ENCODE data around the gene ITGA11.

Gene ITGA11

DNA sequence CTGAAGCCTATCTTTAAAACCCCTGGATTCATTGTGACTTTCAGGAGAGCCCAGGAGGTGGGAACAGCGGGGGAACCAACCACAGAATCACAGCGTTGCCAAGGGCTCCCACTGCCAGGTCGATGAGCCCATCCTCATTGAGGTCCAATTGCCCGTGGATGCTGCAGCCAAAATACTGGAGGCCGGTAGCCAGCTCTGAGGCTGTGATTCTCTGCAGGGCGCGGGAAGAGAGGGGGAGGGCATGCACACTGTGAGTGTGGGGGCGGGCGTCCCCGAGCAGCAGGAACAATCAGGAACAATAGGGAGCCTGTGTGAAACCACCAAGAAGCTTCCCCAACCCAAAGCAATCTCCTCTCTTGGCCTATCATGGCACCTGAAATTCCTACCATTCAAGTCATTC is 101.1 kb downstream of the ITGA11 start:
- no peak for DNase-seq (ENCODE audit: low spot score)

DNA sequence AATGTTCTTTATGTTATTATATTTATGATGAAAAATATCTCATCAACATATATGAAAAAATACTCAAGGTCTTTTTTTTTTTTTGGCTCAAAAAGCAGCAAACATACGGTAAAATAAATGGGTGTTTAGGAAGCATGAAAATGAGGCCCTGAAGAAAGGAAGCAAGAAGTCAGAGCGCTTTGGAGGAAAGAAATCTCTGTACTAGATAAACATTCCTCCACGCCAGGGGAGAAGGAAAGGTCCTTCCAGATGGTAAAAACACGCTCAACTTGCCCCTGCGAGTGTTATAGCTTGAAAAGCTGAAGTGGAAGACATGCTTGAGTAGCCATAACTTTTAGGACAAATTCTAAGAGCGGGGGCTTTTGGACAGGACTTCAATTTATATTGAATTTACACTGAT is 101.5 kb downstream of the ITGA11 start:
- DNase-seq (ENCODE audit: low spot score), result no peak

DNA sequence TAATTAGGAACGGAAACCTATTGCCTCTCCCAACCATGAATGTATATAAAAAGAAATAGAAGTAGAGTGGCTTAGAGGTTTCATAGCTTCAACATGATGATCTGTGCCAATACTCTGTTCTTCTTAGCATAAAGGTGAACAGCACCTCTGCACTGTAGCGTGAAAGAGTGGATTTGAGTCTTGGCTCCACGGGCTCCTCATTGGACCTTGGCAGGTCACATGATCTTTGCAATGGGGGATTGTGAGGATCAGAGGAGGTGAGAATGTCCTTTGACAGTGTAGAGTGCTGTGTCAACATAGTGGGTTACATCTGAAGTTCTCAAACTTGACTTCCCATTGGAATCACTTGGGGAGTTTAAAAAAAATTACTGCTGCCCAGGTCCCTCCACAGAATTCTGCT is 103.0 kb downstream of the ITGA11 start:
- DNase-seq (ENCODE audit: low spot score), result no peak

DNA sequence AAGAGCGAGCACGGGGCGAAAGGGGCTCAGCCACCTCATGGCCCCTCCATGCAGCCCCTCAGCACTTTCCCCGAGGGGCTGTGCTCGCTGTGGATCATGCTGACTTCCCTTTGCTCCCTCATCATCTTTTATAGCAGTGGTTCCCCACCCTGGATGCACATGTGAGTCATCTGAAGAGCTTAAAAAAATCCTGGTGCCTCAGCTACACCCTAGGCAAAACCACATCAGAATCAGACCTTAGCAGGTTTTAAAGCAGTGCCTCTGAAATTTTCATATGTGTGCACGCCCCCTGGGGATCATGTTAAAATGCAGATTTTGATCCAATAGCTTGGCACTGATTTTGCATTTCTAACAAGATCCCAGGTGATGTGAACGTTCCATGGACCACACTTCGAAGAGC is 103.5 kb downstream of the ITGA11 start:
- no peak for DNase-seq (ENCODE audit: low spot score)

DNA sequence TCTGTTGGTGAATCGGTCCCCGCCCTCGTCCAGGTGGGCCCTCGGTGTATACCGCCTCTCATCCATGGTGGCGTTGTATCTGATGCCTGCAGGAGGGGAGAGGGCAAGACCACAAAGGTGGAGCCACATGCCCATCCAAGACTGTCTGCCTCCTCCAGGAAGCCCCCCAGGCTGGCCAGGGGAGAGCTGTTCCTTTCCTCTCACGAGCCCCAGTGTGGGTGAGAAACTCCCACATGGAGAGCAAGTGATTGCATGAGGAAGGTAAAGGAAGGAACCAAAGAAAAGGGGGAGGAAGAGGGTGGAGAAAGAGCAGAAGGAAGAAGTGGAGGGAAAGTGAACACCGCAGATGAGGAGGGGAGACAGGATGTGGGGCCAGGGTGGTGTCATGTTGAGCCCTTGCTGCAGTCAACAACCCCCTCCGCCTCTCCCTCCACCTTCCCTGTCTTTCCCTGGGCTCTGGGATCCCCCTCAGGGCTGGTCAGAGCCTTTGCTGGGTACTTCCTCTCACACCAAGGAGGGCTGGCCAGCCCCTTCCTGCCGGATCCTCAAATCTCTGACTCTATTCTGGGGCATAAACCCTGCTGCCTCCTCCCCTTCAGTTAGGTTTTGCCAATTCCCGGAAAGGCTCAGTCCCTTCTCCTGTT is 105.1 kb downstream of the ITGA11 start:
- DNase-seq (ENCODE audit: low spot score), result no peak

DNA sequence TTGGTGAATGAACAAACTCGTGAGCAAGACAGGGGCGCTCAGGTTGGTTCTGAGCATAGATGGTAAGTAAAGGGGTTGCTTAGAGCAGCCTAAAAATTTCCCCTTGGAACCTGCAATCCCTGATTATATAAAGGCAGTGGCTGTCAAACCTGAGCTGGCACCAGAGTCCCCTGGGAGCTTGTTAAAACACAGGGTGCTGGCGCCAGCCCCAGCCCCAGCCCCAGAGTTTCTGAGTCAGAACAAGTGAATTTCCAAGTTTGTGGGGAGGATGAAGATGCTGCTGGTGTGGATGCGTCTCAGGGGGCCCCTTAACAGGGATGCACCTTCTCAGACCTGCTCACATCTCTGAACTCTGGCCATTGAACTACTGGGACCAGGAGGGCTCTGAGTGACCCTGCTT is 106.2 kb downstream of the ITGA11 start:
- no peak for DNase-seq (ENCODE audit: low spot score)

DNA sequence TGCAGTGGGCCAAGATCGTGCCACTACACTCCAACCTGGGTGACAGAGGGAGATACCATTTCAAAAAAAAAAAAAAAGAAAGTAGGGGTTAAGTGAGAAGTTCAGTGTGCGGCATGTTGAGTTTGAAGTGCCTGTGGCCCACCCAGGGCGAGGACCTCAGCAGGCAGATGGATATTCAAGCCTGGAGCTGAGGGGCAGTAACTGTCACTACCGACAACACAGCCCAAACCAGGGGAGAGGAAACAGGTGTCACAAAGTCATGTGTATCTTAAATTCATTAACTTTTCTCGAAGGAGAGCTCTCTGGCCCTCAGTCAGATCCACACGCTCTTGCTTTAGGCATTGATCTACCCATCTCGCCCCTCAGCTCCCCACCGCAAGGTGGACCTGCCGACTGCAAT is 109.2 kb downstream of the ITGA11 start:
- DNase-seq (ENCODE audit: low spot score), result no peak

DNA sequence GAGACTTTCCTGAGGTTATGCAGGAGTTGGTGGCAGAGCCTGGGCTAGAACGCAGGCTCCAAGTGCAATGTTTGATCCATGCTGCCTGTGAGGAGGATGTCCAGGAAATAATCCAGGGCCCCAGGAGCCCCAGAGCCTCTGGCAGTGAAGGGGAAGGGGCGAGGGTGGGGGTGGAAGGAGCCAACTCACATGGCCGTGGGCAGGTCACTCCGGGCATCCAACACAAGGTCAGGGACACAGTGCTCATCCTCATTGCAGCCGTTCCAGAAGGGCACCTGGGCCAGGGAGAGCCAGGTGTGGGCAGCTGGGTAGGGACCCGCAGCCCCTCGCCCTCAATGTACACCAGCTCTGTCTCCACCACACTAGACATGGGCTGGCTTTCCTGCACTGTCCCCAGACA is 110.7 kb downstream of the ITGA11 start:
- DNase-seq (ENCODE audit: low spot score), result no peak

DNA sequence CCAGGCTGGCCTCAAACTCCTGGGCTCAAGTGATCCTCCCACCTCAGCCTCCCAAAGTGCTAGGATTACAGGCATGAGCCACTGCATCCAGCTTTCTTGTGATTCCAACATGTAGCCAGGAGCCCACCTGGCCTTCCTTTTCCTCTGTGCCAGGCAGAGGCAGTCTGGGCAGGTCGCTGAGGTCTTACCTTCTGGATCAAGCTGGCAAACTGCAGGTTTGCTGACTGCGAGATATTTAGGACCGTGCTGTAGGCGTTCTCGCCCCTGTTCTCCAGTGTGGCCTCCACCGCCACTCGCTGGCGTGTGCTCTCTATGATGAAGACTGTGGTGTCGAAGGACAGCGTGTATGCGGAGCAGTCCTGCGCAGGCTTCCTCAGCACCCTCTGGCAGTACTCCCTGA is 112.0 kb downstream of the ITGA11 start:
- DNase-seq (ENCODE audit: low spot score), result no peak

DNA sequence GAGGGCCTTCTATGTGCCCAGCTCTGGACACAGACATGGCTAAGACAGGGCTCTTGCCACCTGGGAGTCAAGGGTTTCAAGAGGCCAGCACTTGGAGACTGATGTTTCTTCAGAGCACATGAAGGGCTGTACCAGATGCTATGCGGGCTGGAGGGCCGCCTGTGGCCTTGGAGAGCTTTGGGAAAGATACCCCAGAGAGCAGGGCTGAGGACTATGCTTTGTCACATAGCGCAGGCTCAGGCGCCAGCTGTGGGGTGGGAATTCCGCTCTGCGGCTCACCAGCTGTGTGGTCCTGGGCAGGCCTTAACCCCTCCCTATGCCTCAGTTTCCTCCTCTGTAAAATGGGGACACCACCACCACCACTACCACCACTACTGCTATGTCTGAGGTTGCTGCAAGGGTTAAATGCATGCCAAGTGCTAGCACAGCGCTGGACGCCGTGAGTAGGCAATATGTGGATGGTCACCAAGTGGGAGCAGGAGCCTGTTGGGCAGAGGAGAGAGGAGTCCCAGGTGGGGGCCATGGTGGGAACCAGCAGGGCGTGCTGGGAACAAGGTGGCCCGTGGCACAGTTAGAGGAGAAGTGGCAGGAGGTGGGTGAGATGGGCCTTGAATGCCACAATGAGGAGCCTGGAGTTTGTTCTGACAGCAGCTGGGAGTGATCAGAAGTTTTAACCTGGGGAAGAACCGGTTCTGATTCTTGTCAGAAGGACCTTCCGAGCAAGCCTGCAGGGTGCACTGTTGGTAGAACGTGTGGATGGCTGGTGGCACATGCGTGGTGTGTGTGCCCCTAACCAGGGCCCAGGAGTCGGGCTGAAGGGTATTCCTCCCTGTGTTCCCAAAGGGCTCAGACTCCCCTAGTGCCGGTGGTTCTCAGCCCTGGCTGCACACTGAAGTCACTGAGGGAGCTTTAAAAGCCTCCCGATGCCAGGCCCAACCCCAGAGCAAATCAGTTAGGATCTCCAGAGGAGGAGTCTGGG is 112.7 kb downstream of the ITGA11 start:
- no peak for DNase-seq (ENCODE audit: low spot score)

DNA sequence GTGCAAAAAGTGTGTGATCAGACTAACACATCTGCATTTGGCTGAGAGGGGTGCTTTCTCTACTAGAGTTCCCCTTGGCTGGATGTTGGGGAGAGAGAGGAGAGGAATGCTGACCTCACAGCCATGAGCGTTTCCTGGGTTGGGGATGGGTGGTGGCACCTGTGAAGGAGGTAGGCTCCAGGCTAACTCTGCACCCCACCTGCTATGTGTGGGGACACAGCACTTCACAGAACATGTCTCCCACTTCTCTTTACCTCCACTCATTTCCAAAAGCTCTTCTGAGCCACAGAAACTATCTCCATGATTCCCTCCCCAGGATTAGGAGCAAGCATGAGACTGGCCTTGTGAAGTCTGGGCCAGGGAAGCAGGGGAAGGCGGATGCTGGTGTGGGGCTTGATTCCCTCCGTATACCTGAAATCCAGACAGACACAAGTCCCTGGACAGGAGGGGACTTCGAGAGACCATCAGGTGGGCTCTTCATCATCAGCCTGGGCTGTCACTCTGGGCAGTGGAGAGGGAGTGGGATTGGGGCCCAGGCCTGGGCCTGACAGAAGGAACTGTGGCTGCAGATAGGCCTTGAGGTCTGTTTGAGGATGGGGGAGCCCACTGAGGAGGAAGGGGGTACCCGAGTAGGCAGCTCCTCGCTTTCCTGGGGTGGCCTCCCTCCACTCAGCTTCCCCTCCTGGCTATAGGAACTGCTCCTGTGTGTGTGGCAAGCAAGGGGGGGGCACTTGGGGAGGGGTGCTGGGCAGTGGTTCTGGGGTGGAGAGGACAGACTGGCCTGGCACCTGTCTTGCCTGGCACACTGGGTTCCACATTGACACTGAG is 113.7 kb downstream of the ITGA11 start:
- DNase-seq (ENCODE audit: low spot score), result no peak

DNA sequence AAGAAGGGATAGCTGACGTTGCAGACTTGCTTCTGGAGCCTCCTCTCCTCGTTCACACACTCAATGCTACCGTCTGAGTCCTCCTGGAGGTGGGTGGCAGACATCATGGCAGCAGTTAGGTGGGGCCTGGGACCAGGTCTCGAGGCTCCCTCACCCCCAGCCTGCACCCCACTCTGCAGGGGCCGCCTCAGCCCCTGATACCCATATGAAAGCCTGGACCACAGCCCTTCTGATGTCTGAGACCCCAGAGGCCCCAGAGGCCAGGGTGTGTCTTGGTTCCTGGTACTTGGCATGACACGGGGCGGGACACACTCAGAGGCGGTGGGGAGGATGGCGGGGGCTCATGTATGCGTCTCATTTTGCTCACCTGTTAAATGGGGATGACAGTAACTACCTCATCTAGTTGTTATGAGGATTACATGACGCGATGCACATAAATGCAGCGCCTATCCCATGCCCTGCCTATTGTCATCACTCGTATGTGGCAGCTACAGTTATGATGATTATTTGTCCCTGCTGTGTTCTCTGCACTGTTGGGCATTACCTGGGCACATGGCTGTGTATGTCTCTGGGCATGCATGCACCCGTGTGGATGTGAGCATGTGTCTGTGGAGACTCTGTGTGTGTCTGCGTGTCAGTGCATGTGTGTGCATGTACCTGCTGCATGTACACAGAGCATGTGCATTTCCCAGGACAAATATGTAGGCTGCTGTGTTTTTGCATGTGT is 114.5 kb downstream of the ITGA11 start:
- DNase-seq (ENCODE audit: low spot score), result no peak

DNA sequence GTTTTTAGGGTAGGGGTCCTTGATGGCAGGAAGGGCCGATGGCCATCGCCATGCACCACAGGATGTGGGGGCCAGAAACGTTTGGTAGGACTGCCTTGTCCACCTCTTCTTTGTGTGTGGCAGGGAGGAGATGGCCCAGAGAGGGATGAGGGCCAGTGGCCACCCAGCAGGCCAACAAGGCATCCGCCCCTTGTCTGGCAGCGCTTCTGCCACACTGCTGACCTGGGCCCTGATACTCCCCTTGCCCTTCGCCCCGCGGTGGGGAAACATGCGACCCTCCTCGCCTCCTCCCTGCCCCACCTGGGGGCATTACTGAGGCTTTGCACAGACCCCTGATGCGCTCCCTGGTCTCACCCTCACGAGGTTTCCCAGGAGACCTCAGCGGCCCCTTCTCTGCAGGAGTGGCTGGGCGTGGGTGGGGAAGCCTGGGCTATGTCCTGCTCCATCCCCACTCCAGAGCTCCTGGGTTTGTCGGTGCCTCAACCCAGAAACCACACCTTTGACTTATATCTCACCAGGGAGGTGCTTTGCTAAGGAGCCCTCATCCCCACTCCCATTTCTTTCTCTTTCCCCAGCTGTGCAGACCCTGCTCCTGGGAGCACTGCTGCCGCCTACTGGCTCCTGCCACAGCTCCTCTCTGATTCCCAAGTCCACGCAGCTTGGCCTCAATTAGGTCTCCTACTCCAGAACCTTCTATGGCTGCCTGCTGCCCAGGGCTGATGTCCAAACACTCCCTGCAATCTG is 115.7 kb downstream of the ITGA11 start:
- DNase-seq (ENCODE audit: low spot score), result peak; percentile 51

DNA sequence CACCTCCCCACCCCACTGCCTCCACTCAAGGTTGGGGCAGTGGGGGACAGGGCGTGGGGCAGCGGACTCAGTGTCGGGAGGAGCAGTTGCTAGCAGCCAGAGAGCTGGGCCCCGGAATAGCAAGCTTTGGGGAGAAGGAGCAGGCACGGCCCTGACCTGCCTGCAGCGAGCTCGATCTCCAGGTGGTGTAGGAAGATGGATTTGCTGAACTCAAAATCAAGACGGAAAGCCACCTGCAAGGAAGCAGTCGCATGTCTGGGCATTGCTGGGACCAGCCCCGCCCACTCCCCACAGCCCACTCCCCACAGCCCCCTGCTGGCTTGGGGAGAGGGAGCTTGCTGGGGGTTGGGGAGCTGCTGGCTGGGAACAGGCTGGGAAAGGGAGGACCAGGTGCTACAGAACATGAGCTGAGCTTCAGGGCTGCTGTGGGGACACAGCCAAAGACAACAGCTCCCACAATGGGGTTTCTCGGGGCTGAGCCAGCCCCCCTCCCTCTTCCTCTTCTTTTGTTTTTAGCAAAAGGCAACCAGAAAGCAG is 116.4 kb downstream of the ITGA11 start:
- DNase-seq (ENCODE audit: low spot score), result no peak

DNA sequence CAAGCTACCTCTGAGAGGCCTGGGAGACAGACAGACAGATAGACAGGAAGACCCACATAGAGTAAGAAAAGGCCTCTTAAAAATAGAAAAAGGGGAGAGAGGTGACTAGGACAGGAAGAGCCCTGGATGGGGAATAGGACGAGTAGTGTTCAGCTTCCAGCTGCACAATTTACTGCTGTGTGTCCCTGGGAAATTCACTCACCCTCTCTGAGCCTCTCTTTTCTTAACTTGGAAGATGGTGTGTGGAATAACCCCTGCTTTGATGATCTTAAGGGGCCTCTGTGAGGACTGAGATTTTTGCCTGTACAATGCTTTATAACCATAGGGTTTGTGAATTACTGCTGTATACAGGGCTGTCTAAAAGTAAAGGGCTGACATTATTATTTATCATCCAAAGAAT is 116.9 kb downstream of the ITGA11 start:
- no peak for DNase-seq (ENCODE audit: low spot score)

DNA sequence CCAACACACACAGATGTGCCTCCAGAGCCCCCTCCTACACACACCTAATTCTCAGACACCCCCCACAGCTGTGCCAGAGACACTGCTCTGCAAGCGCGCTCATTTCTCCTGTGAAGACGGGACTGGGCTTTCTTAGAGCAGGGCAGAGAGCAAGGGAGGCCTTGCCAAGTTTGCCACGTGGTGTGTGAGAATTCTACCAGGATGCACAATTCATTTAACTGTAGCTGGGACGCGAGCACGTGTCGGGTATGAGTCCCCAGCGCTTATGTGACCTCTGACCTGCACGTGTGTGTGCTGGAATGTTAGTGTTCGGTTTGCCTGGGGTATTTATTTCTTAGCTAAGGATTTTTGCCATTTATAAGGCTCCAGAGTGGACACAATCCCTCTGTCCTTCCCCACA is 117.4 kb downstream of the ITGA11 start:
- no peak for DNase-seq (ENCODE audit: low spot score)

DNA sequence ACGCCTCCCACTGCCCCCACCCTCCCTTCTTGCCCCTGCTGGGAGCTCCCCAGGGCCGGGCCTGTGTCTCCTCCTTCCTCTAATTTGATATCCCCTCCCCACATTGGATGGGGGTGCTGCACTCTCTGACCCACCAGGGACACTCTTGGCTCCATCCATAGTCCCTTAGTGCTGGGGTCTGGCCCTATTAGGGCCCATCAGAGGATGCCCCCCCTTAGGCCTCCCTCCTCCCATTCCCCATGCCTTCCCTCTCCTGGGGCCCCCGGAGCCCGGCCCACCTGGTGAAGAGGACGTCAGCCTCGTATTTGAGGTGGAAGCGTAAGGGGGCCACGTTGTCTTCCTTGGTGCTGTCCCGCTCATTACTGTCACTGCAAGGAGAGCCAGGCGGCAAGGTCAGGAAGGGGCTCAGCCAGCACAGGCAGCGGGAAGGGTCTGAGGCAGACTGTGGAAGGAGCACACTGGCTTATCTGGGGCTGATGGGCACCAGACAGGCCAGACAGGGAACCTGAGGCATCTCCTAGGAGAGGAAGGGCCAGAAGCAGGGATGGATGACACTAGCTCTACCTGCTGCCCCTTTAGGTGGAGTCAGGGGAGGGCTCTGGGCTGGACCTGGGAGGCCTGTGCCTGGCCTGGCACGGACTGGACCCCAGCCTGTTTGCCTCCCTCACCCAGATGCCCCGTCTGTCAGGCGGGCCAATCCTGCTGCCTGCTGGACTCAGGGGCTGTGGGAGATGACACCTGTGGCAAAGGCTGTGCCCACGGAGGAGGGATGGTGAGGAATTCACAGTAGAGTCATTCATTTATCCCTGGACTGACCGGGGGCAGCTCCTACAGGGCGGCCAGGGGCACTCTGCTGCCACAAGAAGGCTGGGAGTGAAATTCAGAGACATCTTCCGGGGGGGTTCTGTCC is 118.2 kb downstream of the ITGA11 start:
- DNase-seq (ENCODE audit: low spot score), result no peak

DNA sequence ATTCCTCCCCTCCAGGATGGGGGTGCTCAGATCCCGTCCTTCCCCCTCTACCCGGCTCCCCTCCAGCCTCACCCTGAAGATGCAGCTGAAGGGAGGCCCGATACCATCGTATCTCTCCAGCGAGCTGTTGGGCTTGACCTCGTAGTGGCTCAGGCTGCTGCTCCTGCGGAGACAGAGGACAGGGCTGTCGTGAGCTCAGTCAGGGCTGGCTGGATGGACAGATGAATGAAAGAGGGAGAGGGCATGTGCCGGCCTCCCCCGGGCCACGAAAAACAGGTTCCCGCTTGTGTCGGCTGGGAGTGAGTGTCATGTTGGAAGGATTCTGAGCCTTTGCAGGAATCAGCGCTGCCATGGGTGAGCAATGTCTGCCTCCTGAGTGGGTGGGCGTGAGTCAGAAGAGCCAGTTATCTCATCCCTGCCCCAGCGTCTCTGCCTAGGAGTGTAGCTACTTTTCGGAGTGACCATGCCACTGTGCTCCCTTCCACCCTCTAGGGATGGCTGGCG is 119.2 kb downstream of the ITGA11 start:
- DNase-seq (ENCODE audit: low spot score), result no peak

DNA sequence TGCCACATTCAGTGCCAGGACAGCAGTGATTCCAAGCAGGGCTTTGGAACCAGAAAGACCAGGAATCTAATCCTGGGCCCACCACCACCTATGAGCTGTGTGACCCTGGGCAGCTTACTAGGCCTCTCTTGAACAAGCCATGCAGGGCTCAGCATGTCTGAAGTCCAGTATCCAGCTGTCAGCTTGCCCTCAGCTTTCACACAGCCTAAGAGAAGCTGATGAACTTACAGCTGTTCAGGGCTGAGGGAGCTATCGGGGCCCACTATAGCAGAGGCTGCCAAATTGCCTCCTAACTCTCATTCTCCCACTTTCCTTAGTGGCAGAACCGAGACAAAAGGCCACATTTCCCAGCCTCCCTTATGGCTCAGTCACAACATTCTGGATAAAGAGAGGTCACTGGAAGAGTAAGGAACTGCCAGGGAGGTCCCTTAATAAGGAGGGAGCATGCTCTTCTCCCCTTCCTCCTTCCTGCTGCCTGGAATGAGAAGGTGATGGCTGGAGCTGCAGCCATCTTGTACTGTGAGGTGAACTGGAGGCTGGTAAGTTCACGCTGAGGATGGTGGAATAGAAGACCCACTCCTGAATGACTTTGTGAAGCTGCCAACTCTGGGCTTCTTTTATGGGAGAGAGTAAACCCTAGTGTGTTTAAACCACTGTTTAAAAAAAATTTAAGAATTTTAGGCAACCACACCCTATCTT is 120.0 kb downstream of the ITGA11 start:
- no peak for DNase-seq (ENCODE audit: low spot score)
